GM12892 (cell line): ENCODE measurements around the gene CYBA.

Source experiments
- POLR2AphosphoS5 ChIP-seq: IDR thresholded peaks from 2 replicates; pipeline ENCODE4 v1.6.1; 2011; ENCODE audit warnings: low read depth, low read length, control low read depth
- TAF1 ChIP-seq: IDR thresholded peaks from 2 replicates; pipeline ENCODE4 v1.6.1; 2011; ENCODE audit warnings: low read depth, mild to moderate bottlenecking, control low read depth, low read length, borderline replicate concordance

GRCh38 chr16:88618182-88618955 is 32.5 kb downstream of the CYBA start:
- TF ChIP-seq POLR2AphosphoS5 (no peak), TAF1 (no peak)
